8988T (cell line): ENCODE data around the gene OTOA.
"Not testable (repeated sequence)": the region's sequence is repeated elsewhere in the genome, so short reads cannot be mapped to it uniquely, and the experiment has no call there.

Experiments used
- DNase-seq: peaks from one replicate; pipeline ENCODE4 v3.0.0; 2011

OTOA gene

GRCh38 chr16:21663889-21664647 is at the start of gene OTOA:
TSS of gene OTOA (plus strand) at chr16:21663968. CDS start at chr16:21678515, 14,547 bp downstream.
- DNase-seq, result no peak

DNA sequence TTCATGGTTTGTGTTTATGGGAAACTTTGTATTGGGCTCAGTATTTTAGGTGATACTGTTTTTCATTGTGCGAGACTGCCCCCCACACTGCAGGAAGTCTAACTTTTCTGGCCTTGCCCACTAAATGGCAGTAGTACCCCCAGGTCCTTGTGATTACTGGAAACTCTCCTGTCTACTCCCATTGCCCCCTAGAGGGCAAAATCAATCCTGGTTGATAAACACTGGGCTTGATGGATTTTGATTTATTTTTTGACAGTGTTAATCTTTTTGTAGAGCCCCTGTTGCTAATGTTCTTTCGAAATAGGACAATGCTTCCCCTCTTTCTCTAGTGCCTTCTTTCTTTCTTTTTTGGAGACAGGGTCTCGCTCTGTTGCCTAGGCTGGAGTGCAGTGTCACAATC is 48.9 kb upstream of the OTOA start:
- DNase-seq, result no peak

DNA sequence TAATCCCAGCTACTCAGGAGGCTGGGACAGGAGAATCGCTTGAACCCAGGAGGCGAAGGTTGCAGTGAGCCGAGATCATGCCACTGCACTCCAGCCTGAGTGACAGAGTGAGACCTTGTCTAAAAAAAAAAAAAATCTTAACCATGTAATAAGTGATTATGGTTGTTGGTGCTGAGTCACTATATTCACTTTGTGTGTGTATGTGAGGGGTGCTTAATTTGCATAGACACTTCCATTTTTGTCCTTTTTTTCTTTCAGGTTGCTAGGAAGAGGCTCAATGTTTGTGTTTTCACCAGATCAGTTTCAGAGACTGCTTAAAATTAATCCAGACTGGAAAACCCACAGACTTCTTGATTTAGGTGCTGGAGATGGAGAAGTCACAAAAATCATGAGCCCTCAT is 46.2 kb upstream of the OTOA start:
- DNase-seq, result no peak

- DNase-seq, result no peak
Observed at GRCh38 chr16:21618281-21618680, 45.5 kb upstream of the OTOA start.

DNA sequence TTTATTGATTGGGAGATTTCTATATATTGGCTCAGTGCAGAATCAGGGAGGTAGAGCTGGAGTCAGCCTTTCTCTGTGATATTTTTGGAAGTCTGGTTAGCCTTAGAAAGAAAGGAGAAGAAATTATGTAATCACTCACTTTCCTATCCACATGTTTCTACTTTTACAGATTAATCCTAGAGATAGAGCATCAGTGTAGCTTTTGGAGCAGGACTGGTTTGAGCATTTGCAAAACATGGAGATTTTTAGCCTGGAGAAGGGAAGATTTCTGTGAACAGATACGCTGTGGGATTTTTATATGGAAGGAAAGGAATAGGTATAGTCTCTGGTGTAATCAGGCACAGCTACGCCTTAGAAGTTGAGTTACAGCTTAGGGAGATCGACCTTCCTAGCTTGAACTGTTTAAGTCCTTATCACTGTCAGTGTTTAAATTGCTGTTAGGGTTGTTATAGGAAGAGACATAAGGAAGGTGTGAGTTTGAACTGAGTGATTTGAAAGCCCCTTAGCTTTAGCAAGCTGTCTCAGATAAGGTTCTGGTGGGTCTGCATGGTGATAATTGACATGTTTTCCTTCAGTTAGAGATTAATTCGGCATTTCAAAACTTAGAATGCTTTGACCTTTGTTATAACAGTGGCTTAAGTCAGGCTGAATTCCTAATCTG is 43.9 kb upstream of the OTOA start:
- no peak for DNase-seq

DNA sequence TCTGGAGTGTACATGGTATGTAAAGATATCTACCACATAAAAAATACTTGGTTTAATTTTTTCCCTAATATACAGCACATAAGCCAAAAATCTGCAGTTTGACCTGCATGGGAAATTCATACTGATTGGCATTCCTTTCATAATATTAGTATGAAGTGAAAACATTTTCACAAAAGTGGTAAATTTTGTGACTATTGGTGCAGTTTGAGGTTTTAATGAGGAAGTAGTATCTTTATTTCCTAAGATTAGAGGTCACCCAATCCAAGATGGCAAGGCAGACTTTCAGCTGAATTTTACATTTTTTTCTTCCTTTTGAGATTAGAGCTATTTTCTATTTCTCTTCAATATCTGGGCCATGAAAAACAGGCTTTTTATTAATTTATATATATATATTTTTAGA is 43.2 kb upstream of the OTOA start:
- DNase-seq, result no peak

- no peak for DNase-seq
Observed at GRCh38 chr16:21622545-21622944, 41.2 kb upstream of the OTOA start.

- DNase-seq, result no peak
Observed at GRCh38 chr16:21625026-21625425, 38.7 kb upstream of the OTOA start.

- no peak for DNase-seq
Observed at GRCh38 chr16:21626659-21627277, 37.0 kb upstream of the OTOA start.

- DNase-seq, result no peak
Observed at GRCh38 chr16:21628121-21628726, 35.5 kb upstream of the OTOA start.

GRCh38 chr16:21628772-21629171 is 35.0 kb upstream of the OTOA start:
- no peak for DNase-seq

DNA sequence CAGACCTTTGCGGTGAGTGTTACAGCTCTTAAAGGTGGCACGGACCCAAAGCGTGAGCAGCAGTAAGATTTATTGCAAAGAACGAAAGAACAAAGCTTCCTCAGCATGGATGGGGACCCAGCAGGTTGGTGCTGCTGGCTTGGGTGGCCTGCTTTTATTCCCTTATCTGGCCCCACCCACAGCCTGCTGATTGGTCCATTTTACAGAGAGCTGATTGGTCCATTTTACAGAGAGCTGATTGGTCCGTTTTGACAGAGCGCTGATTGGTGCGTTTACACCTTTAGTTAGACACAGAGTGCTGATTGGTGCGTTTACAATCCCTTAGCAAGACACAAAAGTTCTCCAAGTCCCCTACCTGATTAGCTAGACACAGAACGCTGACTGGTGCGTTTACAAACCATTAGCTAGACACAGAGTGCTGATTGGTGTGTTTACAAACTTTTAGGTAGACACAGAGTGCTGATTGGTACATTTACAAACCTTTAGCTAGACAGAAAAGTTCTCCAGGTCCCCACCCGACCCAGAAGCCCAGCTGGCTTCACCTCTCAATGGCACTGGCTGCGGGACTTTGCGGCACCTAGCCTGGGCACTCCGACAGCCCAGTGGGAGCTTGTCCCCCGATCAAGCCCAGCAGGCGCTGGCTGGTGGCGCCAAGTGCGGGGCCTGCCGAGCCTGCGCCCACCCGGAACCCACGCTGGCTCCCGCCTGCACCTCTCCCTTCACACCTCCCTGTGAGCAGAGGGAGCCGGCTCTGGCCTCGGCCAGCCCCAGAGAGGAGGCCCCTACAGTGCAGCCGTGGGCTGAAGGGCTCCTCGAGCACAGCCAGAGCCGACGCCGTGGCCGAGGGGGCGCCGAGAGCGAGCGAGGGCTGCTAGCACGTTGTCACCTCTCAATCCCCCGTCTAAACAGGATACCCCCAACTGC is 33.9 kb upstream of the OTOA start:
- DNase-seq, result not testable (repeated sequence)

DNA sequence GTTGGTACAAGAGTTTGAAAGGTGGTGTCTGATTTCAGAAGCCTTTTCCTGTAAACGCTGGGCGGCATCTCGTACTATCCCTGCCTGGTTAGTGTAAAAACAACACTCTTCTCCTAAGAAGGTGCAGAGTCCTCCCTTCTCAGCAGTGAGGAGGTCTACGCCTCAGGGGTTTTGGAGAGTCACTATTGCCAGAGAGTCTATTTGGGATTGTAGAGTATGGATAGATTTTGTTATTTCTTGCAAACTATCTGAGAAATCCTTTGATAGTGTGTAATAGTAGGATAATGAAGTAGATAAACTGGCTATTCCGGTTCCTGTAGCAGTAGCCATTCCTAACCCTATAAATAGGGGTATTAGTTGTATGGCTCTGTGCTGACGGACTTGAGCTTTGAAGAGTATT is 32.9 kb upstream of the OTOA start:
- not testable (repeated sequence) for DNase-seq

- DNase-seq, result not testable (repeated sequence)
Observed at GRCh38 chr16:21631376-21631775, 32.4 kb upstream of the OTOA start.

- DNase-seq, result not testable (repeated sequence)
Observed at GRCh38 chr16:21631951-21632575, 31.7 kb upstream of the OTOA start.

GRCh38 chr16:21634216-21634615 is 29.6 kb upstream of the OTOA start:
- no peak for DNase-seq

DNA sequence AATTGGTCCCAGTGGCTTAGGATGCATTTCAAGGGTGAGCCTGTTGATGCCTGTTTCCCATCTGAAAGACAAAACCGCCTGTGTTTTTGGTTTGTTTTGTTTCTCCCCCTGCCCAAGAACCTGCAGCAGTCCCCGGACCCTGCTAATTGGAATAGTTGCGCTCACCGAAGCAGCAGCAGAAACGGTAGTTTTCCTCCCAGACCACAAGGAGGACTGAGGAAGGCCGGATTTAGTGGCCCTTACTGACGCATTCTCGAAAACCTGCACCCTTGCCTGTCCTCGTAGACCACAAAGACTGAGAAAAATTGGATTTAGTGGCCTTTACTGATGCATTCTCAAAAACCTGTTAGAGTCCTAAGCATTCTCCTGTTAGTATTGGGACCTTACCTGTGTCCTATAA is 28.1 kb upstream of the OTOA start:
- not testable (repeated sequence) for DNase-seq

GRCh38 chr16:21637032-21637968 is 26.5 kb upstream of the OTOA start:
- DNase-seq, result no peak

DNA sequence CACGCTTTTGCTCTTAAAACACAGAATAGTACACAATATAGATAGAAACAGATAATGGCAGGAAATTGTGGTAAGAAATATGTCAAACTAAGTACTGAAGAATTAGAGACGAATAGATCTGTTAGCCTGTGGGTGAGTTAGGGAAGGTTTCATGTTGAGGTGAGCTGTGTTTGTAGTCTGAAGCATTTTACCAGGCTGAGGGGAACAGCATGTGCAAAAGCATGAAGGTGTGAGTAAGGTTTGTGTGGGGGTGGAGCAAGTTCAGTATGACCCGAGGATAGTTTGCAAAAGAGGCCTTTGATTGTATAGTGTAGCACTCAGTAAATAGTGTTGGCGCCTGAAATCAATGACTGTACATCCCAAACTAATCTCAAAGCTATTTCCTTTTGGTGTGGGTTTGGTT is 25.2 kb upstream of the OTOA start:
- no peak for DNase-seq

DNA sequence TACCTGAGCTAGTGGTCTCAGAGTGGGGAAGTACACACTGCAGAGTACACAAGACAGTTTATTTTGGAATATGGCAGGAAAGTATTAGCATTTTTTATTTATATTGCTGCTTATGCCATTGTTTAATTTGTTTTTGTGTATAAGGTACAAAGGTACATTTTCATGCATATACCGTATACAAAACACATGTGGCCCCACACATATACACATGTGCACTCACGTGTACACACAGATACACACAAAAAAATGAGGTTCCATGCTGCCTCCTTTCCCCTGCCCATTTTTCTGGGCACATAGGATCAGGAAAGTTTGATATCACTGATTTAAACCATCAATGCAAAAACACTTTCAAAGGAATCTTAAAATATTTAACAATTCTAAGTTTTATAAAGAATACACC is 24.3 kb upstream of the OTOA start:
- no peak for DNase-seq

DNA sequence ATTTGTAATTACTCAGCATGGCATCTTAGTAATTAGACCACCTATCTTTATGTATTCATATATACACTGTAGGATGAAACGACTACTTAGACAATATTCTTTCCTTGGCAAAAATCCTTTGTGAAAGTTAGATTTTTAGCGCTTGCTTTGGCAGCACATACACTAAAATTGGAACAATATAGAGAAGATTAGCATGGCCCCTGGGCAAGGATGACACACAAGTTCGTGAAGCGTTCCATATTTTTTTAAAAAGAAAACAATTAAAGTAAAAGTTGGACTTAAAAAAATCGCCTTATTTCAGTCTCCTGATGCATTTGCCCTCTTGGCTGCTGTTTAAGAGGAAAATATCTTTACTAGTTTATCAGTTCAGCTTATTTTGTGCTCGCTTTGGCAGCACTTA is 21.9 kb upstream of the OTOA start:
- no peak for DNase-seq
